GM19023 (cell line): ENCODE data around the gene HOXC4.
"Not testable (repeated sequence)": the region's sequence is repeated elsewhere in the genome, so short reads cannot be mapped to it uniquely, and the experiment has no call there.

Experiments used
- ATAC-seq: cut with Tn5 transposase; IDR thresholded peaks from one replicate; pipeline ENCODE4 v1.9.1; 2021; ENCODE audit warnings: mild to moderate bottlenecking, moderate library complexity; ENCODE audit not compliant: unreplicated experiment

The HOXC4 gene

DNA sequence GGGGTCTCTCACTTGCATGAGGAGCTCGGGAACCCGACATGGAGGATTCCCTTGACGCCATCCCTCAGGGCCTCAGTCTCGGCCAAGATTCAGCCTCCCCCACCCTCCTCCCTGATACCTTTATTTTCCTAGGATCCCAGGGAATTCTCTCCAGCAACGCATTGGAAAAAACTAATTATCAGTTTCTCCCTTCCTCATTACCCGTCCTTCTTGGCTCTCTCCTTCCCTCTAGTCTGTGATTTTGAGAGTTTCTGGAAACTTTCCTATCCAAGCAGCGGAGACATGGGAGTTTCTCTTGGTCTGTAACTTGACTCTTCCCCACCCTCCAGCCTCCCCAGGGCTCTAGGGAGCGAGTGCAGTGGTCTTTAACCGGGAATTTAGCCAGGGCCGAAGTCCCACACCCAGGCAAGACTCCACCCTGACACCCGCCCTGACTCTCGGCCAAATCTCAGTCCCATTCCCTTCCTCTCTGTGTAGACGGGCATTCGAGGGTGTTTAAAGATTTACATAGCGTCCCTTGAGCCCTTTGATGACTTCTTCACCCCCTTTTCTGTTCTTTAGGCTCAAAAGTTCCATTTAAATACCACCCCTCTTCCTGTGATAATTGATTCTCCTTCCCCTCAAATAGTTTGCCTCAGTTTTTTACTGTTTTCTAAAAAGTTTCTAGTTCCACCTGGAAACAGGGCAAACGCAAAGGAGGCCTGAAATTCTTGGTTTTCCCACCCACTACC, 14.1 kb upstream of the HOXC4 start:
- no peak for ATAC-seq

DNA sequence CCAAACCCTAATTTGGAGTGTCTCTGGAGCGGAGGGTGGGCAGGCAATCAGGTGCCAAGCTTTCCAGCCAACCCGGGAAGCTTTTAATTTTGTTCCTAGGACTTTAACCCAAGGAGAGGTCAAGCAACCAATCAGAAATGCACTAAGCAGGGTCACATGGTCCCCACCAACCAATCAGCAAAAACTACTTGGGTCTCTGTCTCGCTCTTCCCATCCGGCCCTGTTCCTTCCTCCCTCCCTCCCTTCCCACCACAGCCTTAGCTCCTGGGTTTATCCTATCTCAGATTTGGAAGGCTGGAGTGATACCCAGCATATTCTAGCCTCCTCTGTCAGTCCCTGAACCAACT, 13.5 kb upstream of the HOXC4 start:
- ATAC-seq, result no peak

DNA sequence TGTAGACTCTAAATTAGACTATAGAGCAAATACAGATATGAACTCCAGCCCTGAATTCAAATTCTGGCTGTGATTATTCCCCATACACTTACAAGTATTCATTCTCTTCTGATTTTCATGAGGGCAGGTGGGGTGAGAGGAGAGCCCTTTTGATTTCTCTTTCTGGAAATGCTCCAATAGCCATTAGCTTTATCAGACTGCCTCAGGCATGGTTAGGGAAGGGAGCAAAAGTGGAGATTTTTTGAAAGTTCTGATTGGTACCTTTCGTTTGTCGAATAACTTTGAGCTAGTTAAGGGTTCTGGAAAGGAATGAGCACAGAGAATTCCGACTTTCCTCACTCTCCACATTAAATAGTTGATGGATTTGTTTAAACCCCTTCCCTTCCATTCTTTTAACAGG, 13.0 kb upstream of the HOXC4 start:
- no peak for ATAC-seq

DNA sequence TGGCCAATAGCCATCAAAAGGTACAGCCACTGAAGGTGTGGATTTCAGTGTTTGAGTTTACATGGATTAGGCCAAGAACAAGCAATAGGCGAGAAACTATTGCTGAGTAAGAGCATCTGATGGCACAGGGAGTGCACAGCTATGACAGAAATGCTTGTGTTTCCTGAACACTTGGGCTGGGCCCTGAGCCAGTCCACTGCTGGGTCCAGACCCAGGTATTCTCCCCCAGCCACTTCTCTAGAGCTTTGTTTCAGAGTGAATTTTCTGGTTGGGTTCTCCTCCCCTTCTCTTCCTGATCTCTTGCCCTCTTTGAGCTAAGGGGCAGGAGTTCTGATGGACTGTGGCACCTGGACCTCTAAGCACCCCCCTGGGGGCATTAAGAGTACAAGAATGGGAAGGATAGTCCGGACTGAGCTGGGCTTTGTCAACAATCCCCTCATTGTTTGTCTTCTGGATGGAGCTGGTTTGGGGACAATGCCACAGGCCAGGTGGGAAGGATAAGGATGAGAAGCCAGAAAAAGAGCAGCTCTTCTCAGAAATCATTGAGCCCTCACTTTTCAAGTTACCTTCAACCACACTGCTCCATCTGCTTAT, 12.4 kb upstream of the HOXC4 start:
- no peak for ATAC-seq

DNA sequence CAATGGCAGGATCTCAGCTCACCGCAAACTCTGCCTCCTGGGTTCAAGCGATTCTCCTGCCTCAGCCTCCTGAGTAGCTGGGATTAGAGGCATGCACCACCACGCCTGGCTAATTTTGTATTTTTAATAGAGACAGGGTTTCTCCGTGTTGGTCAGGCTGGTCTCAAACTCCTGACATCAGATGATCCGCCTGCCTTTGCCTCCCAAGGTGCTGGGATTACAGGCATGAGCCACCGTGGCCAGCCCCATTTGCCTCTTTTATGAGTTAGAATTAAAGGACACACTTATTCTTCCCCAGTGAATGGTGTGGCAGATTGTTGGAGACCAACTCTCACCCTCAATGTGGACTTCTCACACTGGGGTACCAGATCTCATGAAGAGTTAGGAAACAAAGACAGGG, 11.6 kb upstream of the HOXC4 start:
- ATAC-seq, result not testable (repeated sequence)

DNA sequence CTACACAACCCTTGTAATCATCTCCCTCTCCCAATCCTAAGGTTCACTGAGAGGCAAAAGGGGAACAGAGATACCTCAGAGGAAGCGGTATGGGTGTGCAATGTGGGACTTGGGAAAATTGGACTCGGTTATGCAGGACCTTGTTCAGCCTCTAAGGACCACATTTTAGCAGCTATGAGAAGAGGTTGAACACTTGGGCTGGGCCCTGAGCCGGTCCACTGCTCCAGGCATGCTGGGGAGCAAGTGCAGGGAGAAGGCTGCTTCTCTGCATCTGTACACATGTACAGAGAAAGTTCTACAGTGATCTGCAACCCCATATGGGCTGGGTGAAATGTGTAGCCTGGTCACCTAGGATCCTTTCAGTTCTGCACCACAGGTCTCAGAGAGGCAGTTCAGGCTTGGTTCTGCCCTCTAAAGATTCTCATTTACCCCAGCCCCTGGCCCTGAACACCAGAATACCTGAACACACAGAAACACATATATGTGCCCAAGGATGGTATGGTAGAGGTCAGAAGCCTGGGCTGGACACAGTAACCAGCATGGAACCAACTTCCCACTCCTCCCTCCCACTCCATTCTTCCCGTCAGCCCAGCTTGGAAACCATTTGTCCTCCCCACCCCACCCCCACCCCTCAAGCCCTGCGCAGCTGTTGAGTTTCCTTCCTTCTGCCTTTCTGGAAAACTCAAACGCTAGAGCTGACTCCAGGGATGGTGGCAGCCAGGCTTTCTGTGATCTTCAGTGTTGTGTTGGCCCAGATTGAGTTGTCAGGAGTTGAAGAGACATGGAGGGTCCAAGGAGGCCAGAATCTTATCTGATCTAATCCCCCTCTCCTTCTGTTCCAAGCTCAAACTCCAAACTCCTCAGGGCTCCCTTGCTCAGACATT, 10.4 kb upstream of the HOXC4 start:
- ATAC-seq, result no peak

DNA sequence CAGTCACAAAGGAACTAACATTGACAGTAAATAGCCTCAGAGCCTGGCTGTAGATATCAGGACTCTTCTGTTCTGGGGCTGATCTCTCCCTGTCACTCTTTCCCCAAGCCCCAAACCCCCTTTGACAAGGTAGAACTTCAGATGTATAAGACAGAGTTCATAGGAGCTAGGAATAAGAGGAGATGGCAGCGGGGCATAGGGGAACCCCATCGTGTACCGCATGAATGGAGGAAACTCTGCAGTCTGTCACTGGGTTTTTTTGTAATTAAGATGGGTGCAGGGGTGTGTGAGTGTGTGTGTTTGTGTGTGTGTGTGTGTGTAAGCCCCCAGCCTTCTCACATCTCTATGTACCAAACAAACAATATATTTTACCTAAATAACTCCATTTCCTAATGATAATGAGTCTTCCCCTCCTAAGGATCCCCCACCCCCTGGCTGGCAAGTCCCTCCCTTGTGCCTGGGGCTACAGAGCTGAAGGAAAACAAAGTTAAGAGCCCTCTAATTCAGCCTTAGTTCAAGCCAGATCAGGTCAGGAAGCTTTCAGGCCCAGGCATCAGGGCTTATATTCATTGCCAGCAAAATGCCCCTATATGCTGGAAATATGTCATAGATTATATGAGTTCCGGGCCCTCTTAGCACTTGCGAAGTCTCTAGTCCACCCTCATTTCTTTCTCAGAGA, 9.1 kb upstream of the HOXC4 start:
- ATAC-seq, result no peak

DNA sequence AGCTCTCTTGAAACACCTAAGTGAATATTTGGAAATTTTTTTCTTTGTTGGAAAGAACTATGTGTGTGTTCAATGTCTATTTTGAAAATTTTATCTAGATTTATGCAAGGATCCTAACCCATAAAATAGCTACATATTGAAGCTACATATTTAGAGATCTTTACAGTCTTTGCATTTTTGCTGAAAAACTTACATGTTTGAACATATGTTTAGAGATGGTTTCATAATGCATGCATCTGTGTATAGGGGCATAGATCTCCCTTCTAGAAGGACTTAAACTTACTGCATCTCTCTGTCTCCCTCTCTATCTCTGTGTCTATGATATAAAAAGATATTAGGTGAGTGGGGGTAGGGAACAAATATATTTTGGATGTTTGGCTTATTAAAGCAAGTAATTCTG, 8.2 kb upstream of the HOXC4 start:
- no peak for ATAC-seq

DNA sequence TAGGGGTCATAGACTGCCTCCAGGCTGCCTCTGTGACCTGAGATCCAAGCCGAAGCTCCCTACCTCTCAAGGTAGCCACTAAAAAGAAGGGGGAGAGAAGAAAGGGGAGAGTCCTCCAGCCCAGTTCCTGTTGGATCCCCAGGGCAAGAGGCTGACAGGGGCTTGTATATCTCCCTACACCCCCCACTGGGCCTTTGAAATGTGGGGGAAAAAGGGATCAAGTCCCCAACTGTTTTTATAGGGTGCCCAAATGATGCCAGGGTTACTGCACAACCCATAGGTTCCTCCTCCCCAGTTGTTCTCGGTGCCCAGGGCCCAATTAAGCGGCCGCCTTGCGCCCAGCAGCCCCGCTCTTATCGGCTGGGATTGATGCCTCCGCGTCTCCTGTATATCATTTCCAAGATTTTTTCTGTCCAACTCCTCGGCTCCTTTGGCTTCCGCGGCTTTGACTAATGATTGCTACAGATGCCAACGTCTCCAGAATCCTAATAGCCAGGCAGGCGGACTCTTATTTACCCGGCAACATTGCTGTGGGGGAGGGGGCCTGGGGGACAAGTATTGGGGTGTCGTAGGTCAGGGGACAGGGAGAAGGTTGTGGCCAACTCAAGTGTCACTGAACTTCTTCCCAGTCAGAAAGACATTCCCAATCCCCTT, 7.6 kb upstream of the HOXC4 start:
- ATAC-seq, result no peak

DNA sequence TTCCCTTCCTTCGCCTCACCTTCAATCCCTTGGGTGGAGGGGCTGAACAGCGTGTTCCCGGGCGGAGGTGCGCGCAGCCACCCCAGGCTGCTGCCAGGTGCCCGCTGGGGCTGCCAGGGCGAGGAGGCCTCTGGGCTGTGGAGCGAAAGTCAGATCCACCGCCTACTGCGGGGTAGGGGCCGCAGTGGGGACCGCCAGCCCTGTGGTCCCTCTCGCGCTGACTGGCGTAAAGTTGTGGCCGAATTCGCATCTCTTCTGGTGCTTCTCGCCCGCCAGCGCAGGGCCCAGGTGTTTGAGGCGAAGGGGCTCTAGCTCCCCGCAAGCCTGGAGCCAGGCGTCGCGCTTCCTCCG, 6.9 kb upstream of the HOXC4 start:
- ATAC-seq, result no peak

DNA sequence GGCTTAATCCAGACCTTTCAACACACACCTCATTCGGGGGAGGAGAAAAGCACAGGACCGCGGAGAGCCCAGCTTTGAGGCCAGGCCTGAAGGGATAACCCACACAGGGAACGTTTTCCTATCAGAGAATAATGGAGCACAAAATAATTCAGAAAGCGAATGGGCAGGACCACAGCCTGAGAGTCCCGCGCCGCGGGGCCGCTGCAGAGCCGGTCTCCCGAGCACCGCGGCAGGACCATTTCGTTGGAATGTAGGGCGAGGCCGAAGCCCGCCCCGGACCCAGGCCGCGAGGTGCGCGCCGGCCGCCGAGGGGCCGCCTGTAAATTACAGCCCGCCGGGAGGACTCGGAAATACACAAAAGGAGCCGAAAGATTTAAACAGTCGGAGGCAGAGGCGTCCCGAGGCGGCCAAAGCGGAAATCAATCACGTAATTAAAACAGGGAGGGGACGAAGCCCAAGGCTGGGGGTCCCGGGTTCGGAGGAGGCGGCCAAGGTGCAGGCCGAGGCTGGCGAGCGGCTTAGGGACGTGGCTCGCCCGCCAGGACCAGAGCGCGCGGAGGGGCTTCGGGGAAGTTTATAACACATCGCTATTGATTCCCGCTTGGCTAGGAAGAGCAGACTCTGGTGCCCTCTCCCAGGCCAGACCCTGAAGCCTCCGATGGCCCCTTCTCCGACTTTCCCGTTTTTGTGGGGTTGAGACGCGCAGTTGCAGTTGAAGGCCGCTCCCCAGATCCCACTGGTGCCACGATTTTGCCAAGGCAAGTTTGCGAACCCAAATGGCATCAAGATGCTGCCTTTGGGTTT, 6.3 kb upstream of the HOXC4 start:
- no peak for ATAC-seq

DNA sequence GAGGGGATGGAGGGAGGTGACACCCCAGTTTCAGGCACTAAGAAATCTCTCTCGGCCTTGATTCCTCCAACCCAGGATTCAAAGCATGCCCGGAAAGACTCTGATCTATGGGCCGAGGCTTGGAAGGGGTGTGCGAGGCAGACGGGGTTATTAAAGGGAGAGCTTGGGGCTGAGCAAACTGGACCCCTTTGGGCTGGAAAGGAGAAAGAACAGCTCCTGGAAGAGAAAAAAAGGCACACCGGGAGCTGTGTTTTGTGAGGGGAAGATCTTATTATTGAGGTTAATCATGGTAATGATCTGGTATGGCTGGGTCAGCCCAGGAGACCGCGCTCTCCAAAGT, 5.7 kb upstream of the HOXC4 start:
- no peak for ATAC-seq

DNA sequence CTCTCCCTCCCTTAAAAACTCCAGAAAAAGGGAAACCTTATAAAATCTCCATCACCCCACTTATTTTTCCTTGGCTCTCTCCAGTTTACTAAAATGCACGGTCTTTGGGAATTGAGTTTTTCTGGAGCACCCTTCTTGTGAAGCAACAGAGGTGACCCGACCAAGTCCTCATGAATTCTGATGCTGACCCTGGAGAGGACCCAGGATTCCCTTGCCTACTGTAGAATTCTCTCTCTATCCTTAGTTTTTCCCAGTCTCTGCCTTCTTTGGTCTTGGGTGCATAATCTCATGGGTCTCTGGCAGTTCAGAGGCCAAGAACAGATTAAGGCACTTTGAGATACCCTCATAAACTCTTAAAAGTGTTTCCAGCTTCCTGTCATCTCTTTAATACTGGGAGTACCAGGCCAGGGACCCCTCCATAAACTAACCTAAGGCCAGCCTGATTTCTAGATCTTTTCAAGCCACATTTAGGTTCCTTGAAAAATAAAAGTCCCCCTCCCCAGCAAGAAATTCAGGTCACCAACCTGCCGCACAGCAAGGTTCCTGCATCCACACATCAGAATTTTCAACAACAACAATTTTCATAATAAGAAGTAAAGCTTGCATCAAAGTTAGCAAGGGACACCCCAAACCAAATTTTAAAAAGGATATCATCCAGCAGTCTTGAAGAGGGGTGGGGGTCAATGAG, 5.1 kb upstream of the HOXC4 start:
- ATAC-seq, result no peak

DNA sequence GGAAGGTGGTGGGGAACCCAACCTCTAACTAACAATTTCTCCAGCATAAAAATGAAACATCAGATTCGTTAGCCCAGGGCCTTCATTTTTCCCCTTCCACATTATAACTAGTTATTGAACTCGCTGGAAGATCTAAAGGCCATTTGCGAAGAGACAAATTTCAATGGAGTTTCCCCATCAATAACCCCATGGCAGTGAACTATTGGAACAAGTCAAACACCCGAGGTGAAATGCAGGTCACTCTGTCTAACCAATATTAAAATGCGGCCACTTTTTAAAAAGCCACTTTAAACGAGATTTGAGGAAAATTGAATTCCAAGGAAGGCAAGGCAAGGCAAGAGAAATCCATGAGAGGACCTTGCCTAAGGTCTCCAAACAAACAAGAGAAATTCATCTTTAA, 4.5 kb upstream of the HOXC4 start:
- no peak for ATAC-seq

DNA sequence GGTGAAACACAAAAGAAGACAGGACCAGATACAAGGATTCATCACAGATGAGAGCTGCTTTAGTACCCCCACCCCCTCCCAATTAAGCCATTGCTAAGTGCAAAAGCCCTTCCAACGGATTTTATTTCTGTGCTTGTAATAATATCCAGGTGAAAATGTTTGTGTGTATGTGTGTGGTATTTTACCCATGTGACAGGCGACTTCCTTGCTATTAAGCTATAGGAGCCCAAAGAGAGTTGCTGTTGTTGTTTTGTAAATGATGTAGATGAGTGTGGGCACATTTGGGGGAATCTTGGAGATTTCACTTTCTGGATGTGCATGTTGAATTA, 3.2 kb upstream of the HOXC4 start:
- no peak for ATAC-seq

DNA sequence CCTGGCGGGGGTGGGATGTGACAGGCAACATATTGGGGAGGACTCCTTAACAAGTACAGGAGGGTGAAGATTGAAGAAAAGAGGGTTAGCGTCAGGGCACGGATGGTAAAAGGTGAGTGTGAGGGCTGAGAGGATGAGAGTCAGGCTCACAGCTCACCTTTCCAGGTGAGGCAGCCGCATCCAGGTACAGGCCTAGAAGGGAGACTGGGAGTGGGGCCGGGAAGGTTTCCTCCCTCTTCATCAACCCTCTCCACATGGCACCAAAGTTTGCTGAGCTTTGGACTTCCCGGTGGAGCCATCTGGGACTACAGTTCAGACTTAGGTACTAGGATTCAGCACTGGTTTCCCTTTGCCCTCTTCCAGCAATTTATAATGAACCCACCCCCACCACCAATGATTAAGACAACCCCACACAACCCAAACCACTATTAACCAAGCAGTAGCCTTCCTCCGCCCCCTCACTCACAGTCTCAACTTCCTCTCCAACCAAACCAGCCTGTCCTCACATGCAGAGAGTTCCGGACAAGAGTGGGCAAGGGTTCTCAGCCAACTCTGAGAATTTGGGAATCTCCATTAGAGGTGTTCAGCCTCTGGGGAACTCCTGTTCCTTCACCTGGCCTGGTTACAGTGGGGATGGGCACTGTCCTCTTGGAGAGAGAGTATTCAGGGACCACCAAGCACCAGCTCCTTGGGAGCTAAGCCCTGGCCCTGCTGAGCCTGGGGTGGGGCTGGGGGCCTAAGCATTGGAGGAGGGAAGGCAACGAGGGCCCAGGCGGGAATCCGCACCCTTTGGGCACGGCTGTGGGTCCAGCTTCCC, 2.4 kb upstream of the HOXC4 start:
- no peak for ATAC-seq

DNA sequence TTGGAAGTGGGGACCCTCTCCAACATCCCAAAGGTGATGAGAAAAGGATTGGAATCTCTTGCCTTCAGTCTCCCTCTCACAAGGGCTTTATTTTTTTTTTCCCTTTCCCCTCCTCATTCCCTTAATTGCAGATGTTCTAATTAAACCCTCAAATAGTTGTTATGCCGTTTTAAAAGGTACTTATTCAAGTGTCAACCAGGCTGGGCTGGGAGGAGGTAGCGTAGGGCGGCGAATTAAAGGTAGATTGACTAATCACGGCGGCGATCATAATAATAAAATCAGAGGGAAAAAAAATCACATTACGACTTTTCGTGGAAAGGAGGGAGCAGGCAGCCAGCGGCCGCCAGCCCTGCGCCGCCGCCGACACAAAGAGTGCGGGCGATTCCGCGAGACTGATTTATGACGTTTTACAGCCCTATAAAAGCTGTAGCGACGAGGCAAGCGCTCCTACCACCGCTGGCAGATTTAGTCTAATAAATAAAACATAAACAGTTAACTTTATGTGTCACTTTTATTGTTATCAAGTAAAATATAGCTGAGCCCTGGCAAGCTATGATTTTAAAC, 1.7 kb upstream of the HOXC4 start:
- ATAC-seq, result no peak

DNA sequence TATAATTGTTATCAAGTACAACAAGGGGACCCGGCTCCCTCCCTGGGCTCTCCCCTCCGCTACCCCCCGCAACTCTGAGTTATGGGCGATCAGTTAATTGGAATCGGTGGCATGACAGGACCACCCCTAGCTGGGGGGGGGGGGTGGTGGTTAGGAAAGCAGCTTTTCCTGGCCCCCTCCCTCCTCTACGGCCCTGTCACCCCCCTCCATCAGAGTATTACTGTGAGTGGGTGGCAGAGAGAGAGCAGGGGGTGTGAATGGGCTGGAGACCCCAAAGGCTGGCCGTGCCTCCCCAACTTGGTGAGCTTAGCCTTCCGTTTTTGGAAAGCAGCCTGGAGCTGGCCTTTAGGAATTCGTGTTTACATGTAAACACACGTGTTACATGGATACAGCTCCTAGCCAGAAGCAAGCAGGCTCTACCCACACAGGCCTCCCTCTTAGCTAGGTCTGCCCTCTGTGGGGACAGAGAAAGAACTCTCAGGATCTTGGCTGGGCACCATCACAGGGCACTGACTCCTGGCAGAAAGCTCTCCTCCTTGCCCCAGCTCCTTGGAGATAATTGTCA, 1.1 kb upstream of the HOXC4 start:
- ATAC-seq, result peak; percentile 21
